GM18511 (cell line): ENCODE data around the gene TENM4.
"Not testable (repeated sequence)": the region's sequence is repeated elsewhere in the genome, so short reads cannot be mapped to it uniquely, and the experiment has no call there.

Experiments used
- ATAC-seq: cut with Tn5 transposase; IDR thresholded peaks from one replicate; pipeline ENCODE4 v1.9.1; 2021; ENCODE audit warnings: mild to moderate bottlenecking, moderate library complexity; ENCODE audit not compliant: unreplicated experiment

The TENM4 gene

GRCh38 chr11:78995171-78995570 lies 445.7 kb downstream of the TENM4 start:
- ATAC-seq = no peak

GRCh38 chr11:78993802-78994430 lies 446.9 kb downstream of the TENM4 start:
- ATAC-seq = no peak

GRCh38 chr11:78991681-78992080 lies 449.1 kb downstream of the TENM4 start:
- no peak for ATAC-seq

- ATAC-seq = no peak
Measured at GRCh38 chr11:78990261-78990660, 450.6 kb downstream of the TENM4 start.

- no peak for ATAC-seq
Measured at GRCh38 chr11:78987748-78988147, 453.1 kb downstream of the TENM4 start.

- no peak for ATAC-seq
Measured at GRCh38 chr11:78986305-78986704, 454.5 kb downstream of the TENM4 start.

- no peak for ATAC-seq
Measured at GRCh38 chr11:78985663-78986062, 455.2 kb downstream of the TENM4 start.

GRCh38 chr11:78982473-78982872 lies 458.4 kb downstream of the TENM4 start:
- ATAC-seq = no peak

- no peak for ATAC-seq
Measured at GRCh38 chr11:78981153-78981552, 459.7 kb downstream of the TENM4 start.

- ATAC-seq = no peak
Measured at GRCh38 chr11:78978831-78979230, 462.0 kb downstream of the TENM4 start.

GRCh38 chr11:78977848-78978247 lies 463.0 kb downstream of the TENM4 start:
- ATAC-seq = not testable (repeated sequence)

GRCh38 chr11:78977009-78977408 lies 463.8 kb downstream of the TENM4 start:
- ATAC-seq = no peak

GRCh38 chr11:78975081-78975480 lies 465.7 kb downstream of the TENM4 start:
- ATAC-seq = no peak

GRCh38 chr11:78973876-78974275 lies 467.0 kb downstream of the TENM4 start:
- no peak for ATAC-seq

GRCh38 chr11:78972590-78972989 lies 468.2 kb downstream of the TENM4 start:
- no peak for ATAC-seq

GRCh38 chr11:78972177-78972576 lies 468.7 kb downstream of the TENM4 start:
- ATAC-seq = no peak

GRCh38 chr11:78967811-78968210 lies 473.0 kb downstream of the TENM4 start:
- no peak for ATAC-seq

- no peak for ATAC-seq
Measured at GRCh38 chr11:78965432-78965831, 475.4 kb downstream of the TENM4 start.

GRCh38 chr11:78961937-78962701 lies 478.7 kb downstream of the TENM4 start:
- no peak for ATAC-seq

- ATAC-seq = no peak
Measured at GRCh38 chr11:78961247-78961646, 479.6 kb downstream of the TENM4 start.

- no peak for ATAC-seq
Measured at GRCh38 chr11:78958444-78958843, 482.4 kb downstream of the TENM4 start.

- ATAC-seq = no peak
Measured at GRCh38 chr11:78957476-78958245, 483.2 kb downstream of the TENM4 start.
